GM23338 (cell line): ENCODE measurements around the gene SYNGR3. TPM values are rescaled to one million over a fixed set of nuclear protein-coding genes. Genes with fewer than 3 reads are reported as not detected.

Experiments used
- ATAC-seq: fragments of 200-7000 bp; cut with Tn5 transposase; 3 replicates; pipeline ENCODE4 v1.9.1; 2020
- DNase-seq: peaks from one replicate; pipeline ENCODE4 v3.0.0-alpha.2; 2015; ENCODE audit warnings: low spot score
- H2AFZ ChIP-seq: fragments of 200-600 bp; sonication (generic); 2 replicates; pipeline ENCODE4 v1.8.0; 2016; ENCODE audit warnings: antibody characterized with exemption, mild to moderate bottlenecking, moderate library complexity
- H3F3A ChIP-seq: fragments of 200-600 bp; sonication (generic); replicated peaks from 2 replicates; pipeline ENCODE4 v1.8.0; 2017; ENCODE audit warnings: antibody characterized with exemption, mixed run types, low read depth
- H3K27ac ChIP-seq: fragments of 200-600 bp; sonication (generic); 2 replicates; pipeline ENCODE4 v1.6.1; 2016; ENCODE audit warnings: low read depth
- H3K27me3 ChIP-seq: fragments of 200-600 bp; sonication (generic); 2 replicates; pipeline ENCODE4 v1.8.0; 2016; ENCODE audit warnings: mild to moderate bottlenecking, mixed run types, moderate library complexity; ENCODE audit not compliant: insufficient read depth
- H3K36me3 ChIP-seq: fragments of 200-600 bp; sonication (generic); 2 replicates; pipeline ENCODE4 v1.8.0; 2016; ENCODE audit warnings: mild to moderate bottlenecking; ENCODE audit not compliant: insufficient read depth
- H3K4me1 ChIP-seq: fragments of 200-600 bp; sonication (generic); 2 replicates; pipeline ENCODE4 v1.8.0; 2016; ENCODE audit warnings: mild to moderate bottlenecking, moderate library complexity; ENCODE audit not compliant: insufficient read depth
- H3K4me2 ChIP-seq: fragments of 200-600 bp; sonication (generic); 2 replicates; pipeline ENCODE4 v1.7.1; 2017; ENCODE audit warnings: mixed run types
- H3K4me3 ChIP-seq: fragments of 200-600 bp; sonication (generic); 2 replicates; pipeline ENCODE4 v1.6.1; 2016; ENCODE audit warnings: mixed run types
- H3K79me2 ChIP-seq: fragments of 200-600 bp; sonication (generic); replicated peaks from 2 replicates; pipeline ENCODE4 v1.8.0; 2017; ENCODE audit warnings: mild to moderate bottlenecking; ENCODE audit not compliant: insufficient read depth
- H3K9me2 ChIP-seq: fragments of 200-600 bp; sonication (generic); 2 replicates; pipeline ENCODE4 v1.8.0; 2017; ENCODE audit not compliant: insufficient read depth
- H4K20me1 ChIP-seq: fragments of 200-600 bp; sonication (generic); replicated peaks from 2 replicates; pipeline ENCODE4 v1.8.0; 2017; ENCODE audit warnings: mild to moderate bottlenecking; ENCODE audit not compliant: insufficient read depth
- H3K27ac Mint-ChIP-seq: 2 replicates; pipeline ENCODE4 v1.8.0; 2020; ENCODE audit warnings: inconsistent platforms, mild to moderate bottlenecking, moderate library complexity, mixed read lengths
- H3K27me3 Mint-ChIP-seq: 3 replicates; pipeline ENCODE4 v1.8.0; 2022; ENCODE audit warnings: low read depth, mild to moderate bottlenecking, moderate library complexity, mixed read lengths, inconsistent platforms; ENCODE audit not compliant: insufficient read depth, poor library complexity
- H3K36me3 Mint-ChIP-seq: 3 replicates; pipeline ENCODE4 v1.8.0; 2021; ENCODE audit warnings: low read depth, mild to moderate bottlenecking, inconsistent platforms, moderate library complexity, mixed read lengths
- H3K4me1 Mint-ChIP-seq: 3 replicates; pipeline ENCODE4 v1.8.0; 2020; ENCODE audit warnings: mild to moderate bottlenecking, inconsistent platforms, mixed read lengths
- H3K4me3 Mint-ChIP-seq: 3 replicates; pipeline ENCODE4 v1.8.0; 2021; ENCODE audit warnings: moderate library complexity, mild to moderate bottlenecking, inconsistent platforms, mixed read lengths
- H3K9me3 Mint-ChIP-seq: 3 replicates; pipeline ENCODE4 v1.8.0; 2020; ENCODE audit warnings: moderate library complexity, mild to moderate bottlenecking, inconsistent platforms, mixed read lengths
- CTCF ChIP-seq, 2 experiments: fragments of 200-600 bp in 1 of 2; sonication (generic) in 1 of 2; conservative IDR thresholded peaks; 2 replicates each; pipeline versions ENCODE4 v1.5.1 to v1.6.1; 2016 to 2017; ENCODE audit warnings: antibody characterized with exemption in 2 of 2, low read depth in 2 of 2, mild to moderate bottlenecking in 2 of 2, moderate library complexity in 1 of 2
- ETS1 ChIP-seq: IDR thresholded peaks from 2 replicates; pipeline ENCODE4 v1.6.1; 2016; ENCODE audit warnings: antibody characterized with exemption
- EZH2 ChIP-seq: fragments of 200-600 bp; sonication (generic); IDR thresholded peaks from one replicate; pipeline ENCODE4 v1.8.0; 2017; ENCODE audit warnings: antibody characterized with exemption, mild to moderate bottlenecking, low read depth; ENCODE audit not compliant: unreplicated experiment
- JUNB ChIP-seq: IDR thresholded peaks from one replicate; pipeline ENCODE4 v1.6.1; 2016; ENCODE audit warnings: antibody characterized with exemption; ENCODE audit not compliant: unreplicated experiment
- NANOG ChIP-seq: IDR thresholded peaks from 2 replicates; pipeline ENCODE4 v1.6.1; 2016; ENCODE audit warnings: antibody characterized with exemption, borderline replicate concordance
- POLR2AphosphoS5 ChIP-seq: IDR thresholded peaks from 2 replicates; pipeline ENCODE4 v1.6.1; 2016; ENCODE audit warnings: antibody characterized with exemption, low read depth
- REST ChIP-seq: IDR thresholded peaks from one replicate; pipeline ENCODE4 v1.6.1; 2018; ENCODE audit warnings: antibody characterized with exemption; ENCODE audit not compliant: unreplicated experiment
- polyA plus RNA-seq: library from polyadenylated mRNA; unstranded; fragments of >200 nt; fragmentation: Nextera tagmentation; extraction: Ambion mirVana; gene quantifications from 2 replicates; pipeline ENCODE4 v1.2.1, GENCODE V29; 2016
- total RNA-seq: library from RNA; depleted of rRNA; stranded (reverse); fragments of >200 nt; shearing (Covaris generic); gene quantifications from 2 replicates; pipeline ENCODE4 v1.2.3, GENCODE V29; 2014
- TF ChIP-seq, protein P1 (sequence below): fragments of 250-450 bp; sonication (Bioruptor Pico); IDR thresholded peaks from 2 replicates; pipeline ENCODE4 v1.5.0; 2020; ENCODE audit warnings: mild to moderate bottlenecking, moderate library complexity

Gene SYNGR3
- total and polyA plus RNA-seq, 2 experiments from 2014 or later = 45.4 to 77.7 TPM

DNA sequence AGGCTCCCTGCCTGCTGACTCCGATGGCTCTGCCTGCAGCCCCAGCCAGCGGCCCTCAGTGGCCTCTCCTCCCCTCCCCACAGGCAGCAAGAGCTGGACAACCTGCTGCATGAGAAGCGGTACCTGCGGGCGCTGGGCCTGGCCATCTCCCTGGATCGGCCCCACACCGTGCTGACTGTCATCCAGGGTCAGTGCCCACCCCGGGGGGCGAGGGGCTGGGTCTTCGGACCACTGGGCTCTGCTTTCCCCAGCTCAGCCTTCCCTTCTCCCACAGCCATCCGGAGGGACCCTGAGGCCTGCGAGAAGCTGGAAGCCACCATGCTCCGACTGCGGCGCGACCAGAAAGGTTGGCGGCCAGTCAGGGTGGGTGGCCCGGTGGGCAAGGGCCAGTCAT lies 11.9 kb upstream of the SYNGR3 start (continued):
- TF ChIP-seq CTCF (conservative IDR thresholded peaks at IDR 0.05; ENCODE audit: low read depth in 2 of 2) = no peak
- no peak for TF ChIP-seq REST
- TF ChIP-seq EZH2 = no peak
- TF ChIP-seq ETS1 = no peak

DNA sequence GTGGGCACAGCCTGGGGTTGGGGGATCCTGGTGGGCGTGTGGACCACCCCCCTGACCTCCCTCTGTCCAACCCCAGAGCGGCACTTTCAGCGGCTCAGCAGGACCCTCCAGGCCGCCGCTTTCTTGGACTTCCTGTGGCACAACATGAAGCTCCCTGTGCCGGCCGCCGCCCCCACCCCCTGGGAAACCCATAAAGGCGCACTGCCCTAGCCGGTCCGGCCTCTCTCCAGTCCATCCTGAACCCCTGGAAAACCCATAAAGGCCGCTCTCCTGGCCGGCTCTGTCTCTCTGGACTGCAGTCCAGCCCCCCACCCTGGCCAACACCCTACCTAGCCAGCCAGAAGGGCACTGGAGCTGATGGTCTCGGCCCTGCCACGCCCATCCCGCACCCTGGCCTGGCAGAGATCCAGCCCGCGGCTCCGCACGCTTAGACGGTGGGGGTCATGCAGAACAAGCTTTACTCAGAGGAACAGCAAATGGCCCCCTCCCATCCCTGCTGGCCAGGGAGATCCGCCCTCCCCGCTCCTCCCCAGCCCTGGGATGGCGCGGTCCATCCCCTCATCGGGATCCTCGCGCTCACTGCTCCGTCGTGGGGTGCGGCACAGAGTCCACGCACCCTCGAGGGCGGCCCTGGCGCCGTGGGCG lies 11.2 kb upstream of the SYNGR3 start:
- H3K27me3 Mint-ChIP-seq = peaks cover 44% of the 10 kb centered on the region
- Histone ChIP-seq H3K4me2 (peak overlapping the region; percentile 89), H3K36me3 (no peaks in the 10 kb centered on the region), H3K4me3 (peak overlapping the region; percentile 68), H2AFZ (no peak overlapping the region), H3K79me2 (peaks cover 2% of the 10 kb centered on the region), H3K4me1 (peaks cover 16% of the 10 kb centered on the region), H3K27me3 (peaks cover 36% of the 10 kb centered on the region), H3K9me2 (no peaks in the 10 kb centered on the region), H3K27ac (no peak overlapping the region), H3F3A (peaks cover 23% of the 10 kb centered on the region), H4K20me1 (no peaks in the 10 kb centered on the region; the same call in none of the 2 replicates)
- H3K9me3 Mint-ChIP-seq = no peaks in the 10 kb centered on the region
- H3K27ac Mint-ChIP-seq = no peak overlapping the region
- H3K4me1 Mint-ChIP-seq = peaks cover 19% of the 10 kb centered on the region
- ATAC-seq (peak; percentile 10), DNase-seq (peak; percentile 59)
- peak overlapping the region; percentile 38; the same call in 2 of the 3 replicates for H3K4me3 Mint-ChIP-seq
- peaks cover 11% of the 10 kb centered on the region; the same call in 2 of the 3 replicates for H3K36me3 Mint-ChIP-seq
- TF ChIP-seq ETS1 (no peak), JUNB (no peak), POLR2AphosphoS5 (no peak), NANOG (no peak)
- TF ChIP-seq, protein P1, sequence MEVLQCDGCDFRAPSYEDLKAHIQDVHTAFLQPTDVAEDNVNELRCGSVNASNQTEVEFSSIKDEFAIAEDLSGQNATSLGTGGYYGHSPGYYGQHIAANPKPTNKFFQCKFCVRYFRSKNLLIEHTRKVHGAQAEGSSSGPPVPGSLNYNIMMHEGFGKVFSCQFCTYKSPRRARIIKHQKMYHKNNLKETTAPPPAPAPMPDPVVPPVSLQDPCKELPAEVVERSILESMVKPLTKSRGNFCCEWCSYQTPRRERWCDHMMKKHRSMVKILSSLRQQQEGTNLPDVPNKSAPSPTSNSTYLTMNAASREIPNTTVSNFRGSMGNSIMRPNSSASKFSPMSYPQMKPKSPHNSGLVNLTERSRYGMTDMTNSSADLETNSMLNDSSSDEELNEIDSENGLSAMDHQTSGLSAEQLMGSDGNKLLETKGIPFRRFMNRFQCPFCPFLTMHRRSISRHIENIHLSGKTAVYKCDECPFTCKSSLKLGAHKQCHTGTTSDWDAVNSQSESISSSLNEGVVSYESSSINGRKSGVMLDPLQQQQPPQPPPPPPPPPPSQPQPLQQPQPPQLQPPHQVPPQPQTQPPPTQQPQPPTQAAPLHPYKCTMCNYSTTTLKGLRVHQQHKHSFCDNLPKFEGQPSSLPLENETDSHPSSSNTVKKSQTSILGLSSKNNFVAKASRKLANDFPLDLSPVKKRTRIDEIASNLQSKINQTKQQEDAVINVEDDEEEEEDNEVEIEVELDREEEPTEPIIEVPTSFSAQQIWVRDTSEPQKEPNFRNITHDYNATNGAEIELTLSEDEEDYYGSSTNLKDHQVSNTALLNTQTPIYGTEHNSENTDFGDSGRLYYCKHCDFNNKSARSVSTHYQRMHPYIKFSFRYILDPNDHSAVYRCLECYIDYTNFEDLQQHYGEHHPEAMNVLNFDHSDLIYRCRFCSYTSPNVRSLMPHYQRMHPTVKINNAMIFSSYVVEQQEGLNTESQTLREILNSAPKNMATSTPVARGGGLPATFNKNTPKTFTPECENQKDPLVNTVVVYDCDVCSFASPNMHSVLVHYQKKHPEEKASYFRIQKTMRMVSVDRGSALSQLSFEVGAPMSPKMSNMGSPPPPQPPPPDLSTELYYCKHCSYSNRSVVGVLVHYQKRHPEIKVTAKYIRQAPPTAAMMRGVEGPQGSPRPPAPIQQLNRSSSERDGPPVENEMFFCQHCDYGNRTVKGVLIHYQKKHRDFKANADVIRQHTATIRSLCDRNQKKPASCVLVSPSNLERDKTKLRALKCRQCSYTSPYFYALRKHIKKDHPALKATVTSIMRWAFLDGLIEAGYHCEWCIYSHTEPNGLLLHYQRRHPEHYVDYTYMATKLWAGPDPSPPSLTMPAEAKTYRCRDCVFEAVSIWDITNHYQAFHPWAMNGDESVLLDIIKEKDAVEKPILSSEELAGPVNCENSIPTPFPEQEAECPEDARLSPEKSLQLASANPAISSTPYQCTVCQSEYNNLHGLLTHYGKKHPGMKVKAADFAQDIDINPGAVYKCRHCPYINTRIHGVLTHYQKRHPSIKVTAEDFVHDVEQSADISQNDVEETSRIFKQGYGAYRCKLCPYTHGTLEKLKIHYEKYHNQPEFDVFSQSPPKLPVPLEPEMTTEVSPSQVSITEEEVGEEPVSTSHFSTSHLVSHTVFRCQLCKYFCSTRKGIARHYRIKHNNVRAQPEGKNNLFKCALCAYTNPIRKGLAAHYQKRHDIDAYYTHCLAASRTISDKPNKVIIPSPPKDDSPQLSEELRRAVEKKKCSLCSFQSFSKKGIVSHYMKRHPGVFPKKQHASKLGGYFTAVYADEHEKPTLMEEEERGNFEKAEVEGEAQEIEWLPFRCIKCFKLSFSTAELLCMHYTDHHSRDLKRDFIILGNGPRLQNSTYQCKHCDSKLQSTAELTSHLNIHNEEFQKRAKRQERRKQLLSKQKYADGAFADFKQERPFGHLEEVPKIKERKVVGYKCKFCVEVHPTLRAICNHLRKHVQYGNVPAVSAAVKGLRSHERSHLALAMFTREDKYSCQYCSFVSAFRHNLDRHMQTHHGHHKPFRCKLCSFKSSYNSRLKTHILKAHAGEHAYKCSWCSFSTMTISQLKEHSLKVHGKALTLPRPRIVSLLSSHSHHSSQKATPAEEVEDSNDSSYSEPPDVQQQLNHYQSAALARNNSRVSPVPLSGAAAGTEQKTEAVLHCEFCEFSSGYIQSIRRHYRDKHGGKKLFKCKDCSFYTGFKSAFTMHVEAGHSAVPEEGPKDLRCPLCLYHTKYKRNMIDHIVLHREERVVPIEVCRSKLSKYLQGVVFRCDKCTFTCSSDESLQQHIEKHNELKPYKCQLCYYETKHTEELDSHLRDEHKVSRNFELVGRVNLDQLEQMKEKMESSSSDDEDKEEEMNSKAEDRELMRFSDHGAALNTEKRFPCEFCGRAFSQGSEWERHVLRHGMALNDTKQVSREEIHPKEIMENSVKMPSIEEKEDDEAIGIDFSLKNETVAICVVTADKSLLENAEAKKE (CRISPR knock-in tag) = no peak
